ENCODE data around the gene OSR1.

DNA sequence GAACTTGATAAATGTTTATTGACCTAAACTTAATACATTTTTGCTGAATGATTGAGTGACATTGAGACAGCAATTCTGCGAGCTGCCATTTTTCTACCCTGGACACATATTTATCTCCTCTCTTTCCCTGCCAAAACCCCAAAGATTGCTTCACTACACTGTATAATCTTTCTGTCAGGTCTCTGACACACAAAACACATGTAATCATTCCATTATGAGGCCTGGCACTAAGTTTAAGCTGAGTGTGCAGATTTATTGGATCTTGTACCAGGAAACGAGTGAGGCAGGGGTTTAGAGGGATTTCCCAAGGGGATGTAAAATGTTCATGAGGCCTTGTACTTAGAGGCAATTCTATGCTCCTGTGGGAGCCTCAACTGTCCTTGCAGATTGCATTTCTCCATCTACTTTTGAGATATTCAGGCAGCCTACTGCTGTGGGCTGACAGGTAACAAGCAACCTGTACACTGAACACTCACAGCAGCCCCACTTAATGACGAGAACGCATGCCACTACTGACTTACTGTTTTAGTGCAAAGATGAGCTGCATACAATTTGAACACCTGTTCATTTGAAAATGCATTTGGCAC lies 13.7 kb upstream of the OSR1 start:
- no peak for TF ChIP-seq CTCF (conservative IDR thresholded peaks at IDR 0.05)
- no peak for TF ChIP-seq EZH2 (IDR thresholded peaks at IDR 0.05; ENCODE audit: low read depth)
